ENCODE measurements around the gene RAPGEF3.

RAPGEF3 gene

DNA sequence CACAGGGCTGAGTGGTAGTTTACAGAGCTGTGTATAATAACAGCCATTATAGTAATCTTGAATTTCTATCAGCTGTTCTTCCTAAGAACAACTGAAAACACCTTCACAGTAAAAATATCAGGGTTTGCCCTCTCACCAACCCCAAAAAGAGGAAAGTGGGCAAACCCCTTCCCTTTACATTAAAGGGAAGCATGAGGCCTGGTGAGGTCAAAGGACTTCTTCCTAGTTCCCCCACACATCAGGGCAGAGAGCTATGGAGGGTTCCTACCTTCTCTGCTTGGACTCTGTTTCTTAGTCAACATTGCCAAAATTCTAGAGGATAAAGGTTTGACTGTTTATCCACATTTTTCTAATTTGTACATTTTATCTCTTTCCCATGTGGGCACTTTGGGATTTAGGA, 48.4 kb downstream of the RAPGEF3 start:
- TF ChIP-seq ESRRG (CRISPR knock-in tag; IDR thresholded peaks at IDR 0.05) (no peak), ZFP30 (CRISPR knock-in tag; IDR thresholded peaks at IDR 0.05) (no peak), ZFP3 (CRISPR knock-in tag; IDR thresholded peaks at IDR 0.05) (no peak), TCF4 (CRISPR knock-in tag; IDR thresholded peaks at IDR 0.05; ENCODE audit: borderline replicate concordance) (no peak), RARB (CRISPR knock-in tag; IDR thresholded peaks at IDR 0.05) (no peak), GLIS3 (CRISPR knock-in tag; IDR thresholded peaks at IDR 0.05) (no peak), ZNF565 (CRISPR knock-in tag; conservative IDR thresholded peaks at IDR 0.05; ENCODE audit: low read depth) (no peak), ZNF70 (CRISPR knock-in tag; IDR thresholded peaks at IDR 0.05) (no peak), ARNTL (CRISPR knock-in tag; IDR thresholded peaks at IDR 0.05; ENCODE audit: borderline replicate concordance, low read depth) (no peak)
- TF ChIP-seq, protein P1, sequence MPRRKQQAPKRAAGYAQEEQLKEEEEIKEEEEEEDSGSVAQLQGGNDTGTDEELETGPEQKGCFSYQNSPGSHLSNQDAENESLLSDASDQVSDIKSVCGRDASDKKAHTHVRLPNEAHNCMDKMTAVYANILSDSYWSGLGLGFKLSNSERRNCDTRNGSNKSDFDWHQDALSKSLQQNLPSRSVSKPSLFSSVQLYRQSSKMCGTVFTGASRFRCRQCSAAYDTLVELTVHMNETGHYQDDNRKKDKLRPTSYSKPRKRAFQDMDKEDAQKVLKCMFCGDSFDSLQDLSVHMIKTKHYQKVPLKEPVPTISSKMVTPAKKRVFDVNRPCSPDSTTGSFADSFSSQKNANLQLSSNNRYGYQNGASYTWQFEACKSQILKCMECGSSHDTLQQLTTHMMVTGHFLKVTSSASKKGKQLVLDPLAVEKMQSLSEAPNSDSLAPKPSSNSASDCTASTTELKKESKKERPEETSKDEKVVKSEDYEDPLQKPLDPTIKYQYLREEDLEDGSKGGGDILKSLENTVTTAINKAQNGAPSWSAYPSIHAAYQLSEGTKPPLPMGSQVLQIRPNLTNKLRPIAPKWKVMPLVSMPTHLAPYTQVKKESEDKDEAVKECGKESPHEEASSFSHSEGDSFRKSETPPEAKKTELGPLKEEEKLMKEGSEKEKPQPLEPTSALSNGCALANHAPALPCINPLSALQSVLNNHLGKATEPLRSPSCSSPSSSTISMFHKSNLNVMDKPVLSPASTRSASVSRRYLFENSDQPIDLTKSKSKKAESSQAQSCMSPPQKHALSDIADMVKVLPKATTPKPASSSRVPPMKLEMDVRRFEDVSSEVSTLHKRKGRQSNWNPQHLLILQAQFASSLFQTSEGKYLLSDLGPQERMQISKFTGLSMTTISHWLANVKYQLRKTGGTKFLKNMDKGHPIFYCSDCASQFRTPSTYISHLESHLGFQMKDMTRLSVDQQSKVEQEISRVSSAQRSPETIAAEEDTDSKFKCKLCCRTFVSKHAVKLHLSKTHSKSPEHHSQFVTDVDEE (CRISPR knock-in tag; IDR thresholded peaks at IDR 0.05), result no peak
- no peak for ATAC-seq

DNA sequence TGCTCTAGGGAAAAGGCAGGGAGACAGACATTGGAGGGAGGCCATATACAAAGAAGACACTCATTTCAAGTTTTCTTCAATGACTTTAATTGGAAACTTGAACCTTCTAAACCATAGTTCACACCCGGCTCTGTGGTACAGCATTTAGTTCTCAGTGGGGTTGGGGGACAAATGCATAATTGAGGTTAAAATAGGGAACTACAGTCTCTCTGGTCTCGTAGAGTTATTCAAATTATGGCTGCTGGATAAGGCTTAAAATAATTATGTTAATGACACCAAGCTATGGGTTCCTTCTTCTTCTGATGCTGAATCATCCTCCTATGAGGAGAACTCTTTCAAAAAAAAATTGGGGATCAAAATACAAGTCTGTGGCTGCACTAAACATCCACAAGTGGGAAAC, 49.0 kb downstream of the RAPGEF3 start:
- TF ChIP-seq ZNF70 (CRISPR knock-in tag; IDR thresholded peaks at IDR 0.05), result no peak
- no peak for TF ChIP-seq TOX (CRISPR knock-in tag; IDR thresholded peaks at IDR 0.05; ENCODE audit: borderline replicate concordance)
- TF ChIP-seq ZFP30 (CRISPR knock-in tag; IDR thresholded peaks at IDR 0.05), result no peak
- TF ChIP-seq ARNTL (CRISPR knock-in tag; IDR thresholded peaks at IDR 0.05; ENCODE audit: borderline replicate concordance, low read depth), result no peak
- TF ChIP-seq PPARA (CRISPR knock-in tag; IDR thresholded peaks at IDR 0.05; ENCODE audit: borderline replicate concordance), result no peak
- no peak for TF ChIP-seq ZNF8 (CRISPR knock-in tag; IDR thresholded peaks at IDR 0.05)
- no peak for TF ChIP-seq BACH2 (CRISPR knock-in tag; IDR thresholded peaks at IDR 0.05; ENCODE audit: borderline replicate concordance)
- TF ChIP-seq, protein P2, sequence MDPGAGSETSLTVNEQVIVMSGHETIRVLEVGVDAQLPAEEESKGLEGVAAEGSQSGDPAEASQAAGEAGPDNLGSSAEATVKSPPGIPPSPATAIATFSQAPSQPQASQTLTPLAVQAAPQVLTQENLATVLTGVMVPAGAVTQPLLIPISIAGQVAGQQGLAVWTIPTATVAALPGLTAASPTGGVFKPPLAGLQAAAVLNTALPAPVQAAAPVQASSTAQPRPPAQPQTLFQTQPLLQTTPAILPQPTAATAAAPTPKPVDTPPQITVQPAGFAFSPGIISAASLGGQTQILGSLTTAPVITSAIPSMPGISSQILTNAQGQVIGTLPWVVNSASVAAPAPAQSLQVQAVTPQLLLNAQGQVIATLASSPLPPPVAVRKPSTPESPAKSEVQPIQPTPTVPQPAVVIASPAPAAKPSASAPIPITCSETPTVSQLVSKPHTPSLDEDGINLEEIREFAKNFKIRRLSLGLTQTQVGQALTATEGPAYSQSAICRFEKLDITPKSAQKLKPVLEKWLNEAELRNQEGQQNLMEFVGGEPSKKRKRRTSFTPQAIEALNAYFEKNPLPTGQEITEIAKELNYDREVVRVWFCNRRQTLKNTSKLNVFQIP (CRISPR knock-in tag; IDR thresholded peaks at IDR 0.05; ENCODE audit: borderline replicate concordance, low read depth), result no peak
- no peak for TF ChIP-seq TCF4 (CRISPR knock-in tag; IDR thresholded peaks at IDR 0.05; ENCODE audit: borderline replicate concordance)
- TF ChIP-seq ZNF565 (CRISPR knock-in tag; conservative IDR thresholded peaks at IDR 0.05; ENCODE audit: low read depth), result no peak
- TF ChIP-seq OSR1 (CRISPR knock-in tag; IDR thresholded peaks at IDR 0.05), result no peak
- TF ChIP-seq, protein P1 (CRISPR knock-in tag; IDR thresholded peaks at IDR 0.05), result no peak
- no peak for TF ChIP-seq GLIS3 (CRISPR knock-in tag; IDR thresholded peaks at IDR 0.05)
- TF ChIP-seq ZFP3 (CRISPR knock-in tag; IDR thresholded peaks at IDR 0.05), result no peak
- TF ChIP-seq, protein P3, sequence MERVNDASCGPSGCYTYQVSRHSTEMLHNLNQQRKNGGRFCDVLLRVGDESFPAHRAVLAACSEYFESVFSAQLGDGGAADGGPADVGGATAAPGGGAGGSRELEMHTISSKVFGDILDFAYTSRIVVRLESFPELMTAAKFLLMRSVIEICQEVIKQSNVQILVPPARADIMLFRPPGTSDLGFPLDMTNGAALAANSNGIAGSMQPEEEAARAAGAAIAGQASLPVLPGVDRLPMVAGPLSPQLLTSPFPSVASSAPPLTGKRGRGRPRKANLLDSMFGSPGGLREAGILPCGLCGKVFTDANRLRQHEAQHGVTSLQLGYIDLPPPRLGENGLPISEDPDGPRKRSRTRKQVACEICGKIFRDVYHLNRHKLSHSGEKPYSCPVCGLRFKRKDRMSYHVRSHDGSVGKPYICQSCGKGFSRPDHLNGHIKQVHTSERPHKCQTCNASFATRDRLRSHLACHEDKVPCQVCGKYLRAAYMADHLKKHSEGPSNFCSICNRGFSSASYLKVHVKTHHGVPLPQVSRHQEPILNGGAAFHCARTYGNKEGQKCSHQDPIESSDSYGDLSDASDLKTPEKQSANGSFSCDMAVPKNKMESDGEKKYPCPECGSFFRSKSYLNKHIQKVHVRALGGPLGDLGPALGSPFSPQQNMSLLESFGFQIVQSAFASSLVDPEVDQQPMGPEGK (CRISPR knock-in tag; IDR thresholded peaks at IDR 0.05; ENCODE audit: borderline replicate concordance), result no peak
- no peak for TF ChIP-seq RARB (CRISPR knock-in tag; IDR thresholded peaks at IDR 0.05)
- no peak for TF ChIP-seq ESRRG (CRISPR knock-in tag; IDR thresholded peaks at IDR 0.05)
- TF ChIP-seq ISL1 (CRISPR knock-in tag; IDR thresholded peaks at IDR 0.05), result no peak
- no peak for TF ChIP-seq SNAI2 (CRISPR knock-in tag; IDR thresholded peaks at IDR 0.05)
- TF ChIP-seq ZC3H10 (CRISPR knock-in tag; IDR thresholded peaks at IDR 0.05), result no peak
- no peak for ATAC-seq

DNA sequence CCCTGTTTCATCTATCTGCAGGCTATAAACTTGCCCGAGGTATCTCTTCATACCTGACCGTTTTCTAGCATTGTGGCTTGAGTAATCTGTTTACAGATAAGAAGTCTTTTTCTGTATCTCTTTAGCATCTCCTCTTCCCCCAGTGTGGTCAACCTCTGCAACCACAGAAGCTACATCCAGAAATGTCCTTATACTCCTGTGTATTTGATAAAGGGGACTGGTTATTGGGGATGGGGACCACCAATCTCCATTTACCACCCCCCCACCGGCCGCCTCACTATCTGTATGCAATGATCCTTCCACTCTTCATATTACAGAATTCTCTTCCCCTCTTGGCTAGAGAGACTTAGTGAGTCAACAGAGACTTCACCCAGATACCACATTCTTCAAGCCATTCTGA, 49.4 kb downstream of the RAPGEF3 start:
- no peak for TF ChIP-seq ZNF70 (CRISPR knock-in tag; IDR thresholded peaks at IDR 0.05)
- no peak for ATAC-seq
